A204.1 (cell line): Measurements from ENCODE around the gene GCFC2.
A peak's percentile ranks its signal among the peaks of the same experiment; 100 is the strongest.
"Not testable (repeated sequence)": the region's sequence is repeated elsewhere in the genome, so short reads cannot be mapped to it uniquely, and the experiment has no call there.

Source experiments
- FAIRE-seq: peaks from 2 replicates; lab custom pipeline; 2012; peaks lifted over from hg19 to GRCh38; lab: Jason Lieb, UNC

The GCFC2 gene

DNA sequence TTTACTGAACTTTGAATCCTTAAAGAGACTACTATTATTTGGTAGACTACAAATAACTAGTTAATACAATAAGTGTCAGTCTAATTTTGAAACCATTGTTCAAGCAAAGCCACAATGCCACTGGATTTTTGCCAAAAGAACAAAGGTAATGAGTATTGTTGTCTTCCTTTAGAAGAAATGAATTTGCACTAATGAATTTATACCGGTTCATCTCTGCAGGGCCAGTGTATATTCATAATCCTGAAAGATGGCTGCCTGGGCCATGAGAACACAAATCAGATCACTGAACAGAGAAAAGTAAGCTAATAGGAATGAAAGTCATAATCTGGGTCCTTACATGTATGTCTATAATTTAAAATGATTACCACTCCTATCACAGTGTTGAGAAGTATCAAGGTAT is 31.2 kb downstream of the GCFC2 start:
- no peak for FAIRE-seq

DNA sequence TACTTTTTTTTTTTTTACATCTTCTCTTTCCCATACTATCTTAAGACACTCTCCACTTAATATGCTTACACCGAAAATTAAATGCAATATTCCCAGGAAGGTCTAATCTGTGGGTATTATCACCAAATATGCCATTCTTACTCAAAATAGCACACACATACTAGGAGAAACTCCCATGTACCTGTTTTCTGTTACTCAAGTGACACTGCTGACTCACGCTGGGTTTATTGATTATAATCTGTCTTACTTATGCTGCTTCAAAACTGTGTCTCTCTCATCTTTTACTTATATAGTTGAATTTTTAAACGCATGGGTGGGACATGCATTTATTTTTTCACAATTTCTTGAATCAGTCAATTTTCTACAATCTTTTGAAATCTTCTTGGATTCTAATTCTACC is 34.3 kb downstream of the GCFC2 start:
- no peak for FAIRE-seq

- FAIRE-seq = no peak
Measured at GRCh38 chr2:75675908-75676307, 34.8 kb downstream of the GCFC2 start.

DNA sequence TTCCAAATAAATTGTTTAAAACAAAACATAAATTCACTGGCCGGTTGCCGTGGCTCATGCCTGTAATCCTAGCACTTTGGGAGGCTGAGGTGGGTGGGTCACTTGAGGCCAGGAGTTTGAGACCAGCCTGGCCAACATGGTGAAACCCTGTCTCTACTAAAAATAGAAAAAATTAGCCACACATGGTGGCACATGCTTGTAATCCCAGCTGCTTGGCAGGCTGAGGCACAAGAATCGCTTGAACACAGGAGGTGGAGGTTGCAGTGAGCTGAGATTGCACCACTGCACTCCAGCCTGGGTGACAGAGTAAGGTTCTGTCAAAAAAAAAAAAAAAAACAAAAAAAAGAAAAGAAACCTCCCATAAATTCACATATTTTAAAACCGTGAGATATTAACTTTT is 35.3 kb downstream of the GCFC2 start:
- FAIRE-seq = not testable (repeated sequence)

DNA sequence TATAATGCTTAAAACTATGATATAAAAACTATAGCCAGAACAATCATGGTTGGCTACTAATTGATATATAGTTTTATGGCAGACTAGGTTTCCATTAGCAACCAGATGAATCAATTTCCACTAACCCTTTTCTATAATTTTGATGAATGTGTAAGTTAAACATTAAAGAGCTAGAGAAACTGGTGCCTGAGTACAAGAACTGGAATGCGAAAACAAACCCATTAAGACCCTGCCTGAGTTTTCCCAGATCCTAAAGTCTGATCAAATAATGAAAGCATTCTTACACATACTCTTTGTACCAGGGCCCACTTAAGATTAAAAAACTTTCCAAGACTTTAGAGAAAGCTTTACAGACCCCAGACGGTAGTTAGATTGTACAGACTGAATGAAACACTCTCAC is 42.8 kb downstream of the GCFC2 start:
- FAIRE-seq = no peak

DNA sequence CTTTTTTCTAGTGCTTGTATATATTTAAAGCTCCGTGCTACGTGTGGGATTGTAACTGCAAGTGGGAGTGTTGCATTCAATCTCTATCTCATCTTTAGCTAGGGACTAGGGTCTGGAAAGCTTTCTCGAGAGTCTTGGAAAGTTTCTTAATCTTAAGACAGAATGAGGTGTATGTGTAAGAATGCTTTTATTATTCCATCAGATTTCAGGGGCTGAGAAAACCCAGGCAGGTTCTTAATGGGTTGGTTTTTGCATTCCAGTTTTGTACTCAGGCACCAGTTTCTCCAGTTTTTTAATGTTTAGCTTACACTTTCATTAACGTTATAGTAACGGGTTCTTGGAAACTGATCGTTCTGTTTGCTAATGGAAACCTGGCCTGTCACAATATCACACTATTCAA is 43.8 kb downstream of the GCFC2 start:
- no peak for FAIRE-seq

DNA sequence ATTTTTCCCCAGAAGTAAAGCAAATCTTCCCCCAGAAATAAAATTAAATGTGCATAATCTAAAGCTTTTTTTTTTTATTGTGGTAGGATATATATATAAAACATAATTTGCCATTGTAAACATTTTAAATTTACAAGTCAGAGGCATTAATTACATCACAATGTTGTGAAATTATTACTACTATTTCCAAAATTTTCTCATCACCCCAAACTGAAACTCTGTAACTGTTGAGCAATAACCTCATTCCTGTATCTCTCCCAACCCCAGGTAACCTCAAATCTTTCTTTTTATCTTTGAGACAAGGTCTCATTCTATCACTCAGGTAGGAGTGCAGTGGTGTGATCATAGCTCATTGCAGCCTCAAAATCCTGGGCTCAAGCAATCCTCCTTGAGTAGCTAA is 52.9 kb downstream of the GCFC2 start:
- no peak for FAIRE-seq

GRCh38 chr2:75656563-75656962 is 54.2 kb downstream of the GCFC2 start:
- FAIRE-seq = no peak

GRCh38 chr2:75655861-75656260 is 54.9 kb downstream of the GCFC2 start:
- no peak for FAIRE-seq

GRCh38 chr2:75654012-75654411 is 56.7 kb downstream of the GCFC2 start:
- FAIRE-seq = no peak

DNA sequence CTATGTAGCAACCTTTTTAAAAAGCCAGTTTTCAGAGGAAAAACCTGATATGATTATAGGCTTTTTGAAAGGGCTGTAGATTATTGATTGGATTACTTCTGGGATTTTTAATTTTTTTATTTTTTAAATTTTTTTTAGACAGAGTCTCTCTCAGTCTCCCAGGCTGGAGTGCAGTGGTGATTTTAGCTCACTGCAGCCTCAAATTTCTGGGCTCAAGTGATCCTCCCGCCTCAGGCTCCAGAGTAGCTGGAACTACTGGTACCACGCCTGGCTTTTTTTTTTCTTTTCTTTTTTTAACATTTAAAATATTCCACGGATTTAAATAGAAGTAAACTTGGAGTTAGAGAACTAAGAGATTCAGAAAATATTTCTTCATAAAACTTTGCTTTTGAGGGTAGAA is 62.9 kb downstream of the GCFC2 start:
- FAIRE-seq = no peak

DNA sequence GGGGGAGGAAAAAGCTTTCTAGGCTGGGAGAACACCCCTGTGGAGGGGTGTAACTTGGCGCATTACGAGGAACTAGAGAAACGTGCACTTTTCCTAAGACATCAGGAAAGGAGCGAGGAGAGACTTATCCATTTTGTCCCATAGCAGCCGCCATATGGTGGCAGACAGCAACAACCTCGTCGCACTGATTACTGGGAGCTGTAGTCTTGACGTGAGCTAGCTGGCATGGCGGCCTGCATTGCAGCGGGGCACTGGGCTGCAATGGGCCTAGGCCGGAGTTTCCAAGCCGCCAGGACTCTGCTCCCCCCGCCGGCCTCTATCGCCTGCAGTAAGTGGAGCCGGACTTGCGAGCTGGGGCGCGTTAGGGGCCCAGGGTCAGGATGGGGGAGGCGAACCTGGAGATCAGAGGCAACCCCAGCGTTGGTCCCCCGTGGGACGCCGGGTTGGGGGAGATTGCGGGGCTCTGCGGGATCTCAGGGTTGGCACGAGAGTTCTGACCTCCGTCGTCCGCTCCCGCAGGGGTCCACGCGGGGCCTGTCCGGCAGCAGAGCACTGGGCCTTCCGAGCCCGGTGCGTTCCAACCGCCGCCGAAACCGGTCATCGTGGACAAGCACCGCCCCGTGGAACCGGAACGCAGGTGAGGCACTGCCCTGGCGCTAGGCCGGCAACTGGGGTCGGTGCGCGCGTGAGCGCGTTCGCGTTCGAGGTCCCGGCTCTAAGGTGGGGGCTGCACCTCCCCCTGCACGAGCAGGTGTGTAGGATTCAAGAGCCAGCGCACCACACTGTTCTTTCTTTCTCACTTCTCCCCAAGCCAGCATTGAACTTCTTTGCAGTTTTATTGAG is 63.9 kb downstream of the GCFC2 start, which contains the start of gene MRPL19:
MRPL19 (plus strand) TSS at position 201 of the 843 bp plus-strand sequence; CDS start at position 226, 25 bp downstream.
- no peak for FAIRE-seq

DNA sequence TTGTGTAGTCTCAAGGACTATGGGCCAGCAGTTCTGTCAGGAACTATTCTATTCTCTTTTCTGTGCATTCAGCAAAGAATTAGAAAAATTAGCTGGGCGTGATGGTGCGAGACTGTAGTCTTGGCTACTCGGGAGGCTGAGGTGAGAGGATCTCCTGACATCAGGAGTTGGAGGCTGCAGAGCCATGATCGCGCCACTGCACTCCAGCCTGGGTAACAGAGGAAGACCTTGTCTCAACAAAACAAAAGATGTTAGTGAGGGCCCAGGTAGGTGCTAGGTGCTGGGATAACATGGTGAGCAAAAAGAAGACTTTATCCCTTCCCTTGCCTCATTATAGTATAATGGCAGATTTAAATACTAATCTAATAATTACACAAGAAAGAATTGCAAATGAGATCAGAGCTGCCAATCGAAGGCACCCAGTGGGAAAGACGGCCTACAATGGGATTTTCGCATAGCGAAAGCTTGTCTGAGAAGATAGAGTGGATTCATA is 64.6 kb downstream of the GCFC2 start:
- FAIRE-seq = no peak

GRCh38 chr2:75645643-75646042 is 65.1 kb downstream of the GCFC2 start:
- FAIRE-seq = no peak

- FAIRE-seq = no peak
Measured at GRCh38 chr2:75643980-75644379, 66.7 kb downstream of the GCFC2 start.

DNA sequence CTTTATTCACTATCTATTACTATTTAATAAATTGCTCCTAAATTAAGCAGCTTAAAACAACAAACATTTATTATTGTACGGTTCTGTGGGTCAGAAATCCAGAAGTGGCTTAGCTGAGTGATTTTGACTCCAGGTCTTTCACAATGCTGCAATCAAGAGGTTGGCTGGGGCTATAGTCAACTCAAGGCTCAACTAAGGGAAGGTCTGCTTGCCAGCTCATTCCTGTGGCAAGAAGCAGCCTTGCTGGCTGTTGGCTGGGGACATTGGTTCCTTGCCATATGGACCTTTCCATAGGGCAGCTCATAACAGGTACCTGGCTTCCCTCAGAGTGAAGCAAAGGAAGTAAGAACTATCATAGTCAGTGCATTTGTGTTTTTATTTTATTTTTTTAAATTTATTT is 69.1 kb downstream of the GCFC2 start:
- no peak for FAIRE-seq

- peak; percentile 65 for FAIRE-seq
Measured at GRCh38 chr2:75640621-75641121, 70.0 kb downstream of the GCFC2 start.

DNA sequence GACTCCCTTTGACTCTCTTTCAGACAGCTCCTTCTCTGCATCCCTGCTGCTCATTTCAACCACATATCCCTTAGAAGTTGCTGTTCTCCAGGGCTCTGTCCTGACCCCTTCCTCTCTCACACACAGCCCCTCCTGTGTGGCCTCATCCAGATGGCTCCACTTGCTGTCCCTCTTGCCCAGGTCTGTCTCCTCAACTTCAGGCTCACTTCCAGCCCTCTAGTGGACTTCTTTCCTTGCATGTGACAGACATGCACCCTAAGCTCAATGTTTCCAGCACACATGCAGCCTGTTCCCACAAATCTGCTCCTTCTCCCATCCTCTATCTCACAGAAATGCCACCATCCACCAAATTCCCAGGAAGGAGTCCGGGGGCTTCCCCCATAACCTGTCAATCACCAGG is 73.1 kb downstream of the GCFC2 start:
- FAIRE-seq = no peak

- no peak for FAIRE-seq
Measured at GRCh38 chr2:75634945-75635344, 75.8 kb downstream of the GCFC2 start.

DNA sequence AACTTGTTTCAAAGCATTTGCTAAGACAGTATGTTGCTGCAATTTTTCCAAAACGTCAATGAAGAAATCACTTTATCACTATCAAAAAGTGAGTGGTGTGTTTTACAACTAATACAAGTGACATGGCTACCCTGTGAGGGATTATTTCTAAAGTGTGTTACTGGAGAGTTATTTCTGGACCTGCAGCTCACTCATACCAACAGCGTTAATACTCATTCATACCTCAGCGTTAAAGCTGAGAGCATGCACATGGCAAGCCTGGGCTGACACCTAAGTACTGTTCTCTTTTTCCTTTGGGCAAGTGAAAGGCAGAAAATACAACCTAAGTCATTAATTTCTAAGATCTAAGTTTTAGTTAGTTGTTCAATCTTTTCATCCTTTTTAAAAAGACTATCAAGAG is 77.1 kb downstream of the GCFC2 start:
- no peak for FAIRE-seq

DNA sequence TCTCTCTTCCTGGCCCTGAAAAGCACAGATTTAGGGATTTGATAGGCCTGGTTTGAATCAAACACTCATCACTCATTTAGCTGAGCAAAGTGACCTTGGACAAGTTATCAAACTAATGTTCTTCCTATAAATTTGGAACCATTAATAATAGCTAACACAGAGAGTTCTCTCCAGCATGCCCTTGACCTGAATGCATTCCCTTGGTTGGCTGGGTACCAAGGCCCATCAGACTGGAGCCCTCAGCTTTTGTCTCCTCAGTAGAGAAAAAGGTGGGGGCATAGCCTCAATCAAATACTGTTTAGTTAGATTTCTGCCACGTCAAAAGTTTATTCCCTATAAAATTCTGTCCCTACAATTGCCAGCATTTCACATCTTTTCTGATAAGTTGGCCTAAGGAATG is 77.9 kb downstream of the GCFC2 start:
- no peak for FAIRE-seq

DNA sequence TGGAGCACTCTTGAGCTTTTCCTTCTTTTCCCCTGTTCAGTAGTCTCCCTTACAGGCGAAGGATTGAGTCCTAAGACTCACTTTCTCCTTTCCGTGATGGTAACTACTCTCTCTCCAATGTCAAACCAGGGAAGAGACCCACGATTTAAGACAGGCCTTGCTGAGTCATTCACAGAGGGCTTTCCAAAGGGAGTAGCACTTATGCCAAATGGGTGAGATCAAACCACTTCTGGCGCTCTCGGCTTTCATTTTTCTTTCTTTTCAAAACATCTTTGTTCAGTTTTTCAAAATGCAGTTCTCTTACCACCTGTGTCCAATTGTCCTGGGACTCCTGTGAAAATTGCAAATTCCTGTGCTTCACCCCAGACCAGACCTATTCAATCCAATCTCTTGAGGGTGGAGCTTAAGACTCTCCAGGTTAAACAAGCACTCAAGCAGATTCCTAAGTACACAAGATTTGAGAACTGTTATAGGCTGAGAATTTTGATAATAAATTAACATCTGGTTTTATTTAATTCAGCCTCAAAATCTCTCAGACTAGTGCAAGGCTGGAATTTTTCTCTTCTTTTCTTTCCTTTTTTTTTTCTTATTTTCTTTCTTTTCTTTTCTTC is 78.5 kb downstream of the GCFC2 start:
- FAIRE-seq = no peak

- FAIRE-seq = peak; percentile 19
Measured at GRCh38 chr2:75627902-75628504, 82.7 kb downstream of the GCFC2 start.
